Skeletal muscle satellite cell (primary cell): ENCODE results near the gene CRYGS.
"Not testable (repeated sequence)": the region's sequence is repeated elsewhere in the genome, so short reads cannot be mapped to it uniquely, and the experiment has no call there.

Source experiments
- H3K27me3 ChIP-seq: 2 replicates; pipeline ENCODE4 v1.7.0; 2013; ENCODE audit warnings: low read length; ENCODE audit not compliant: control insufficient read depth, insufficient read depth
- H3K36me3 ChIP-seq: 2 replicates; pipeline ENCODE4 v1.7.0; 2013; ENCODE audit warnings: mild to moderate bottlenecking, control low read depth, low read length; ENCODE audit not compliant: insufficient read depth
- H3K4me1 ChIP-seq: 2 replicates; pipeline ENCODE4 v1.7.0; 2013; ENCODE audit warnings: low read length; ENCODE audit not compliant: control insufficient read depth, insufficient read depth
- H3K4me2 ChIP-seq: 2 replicates; pipeline ENCODE4 v1.7.0; 2013; ENCODE audit warnings: mild to moderate bottlenecking, low read length
- H3K4me3 ChIP-seq: 2 replicates; pipeline ENCODE4 v1.7.0; 2013; ENCODE audit warnings: low read length
- H3K9ac ChIP-seq: 2 replicates; pipeline ENCODE4 v1.7.0; 2013; ENCODE audit warnings: mild to moderate bottlenecking, low read depth, low read length, moderate library complexity
- H3K9me3 ChIP-seq: replicated peaks from 2 replicates; pipeline ENCODE4 v1.7.0; 2013; ENCODE audit warnings: mild to moderate bottlenecking, control low read depth, low read length

CRYGS gene

DNA sequence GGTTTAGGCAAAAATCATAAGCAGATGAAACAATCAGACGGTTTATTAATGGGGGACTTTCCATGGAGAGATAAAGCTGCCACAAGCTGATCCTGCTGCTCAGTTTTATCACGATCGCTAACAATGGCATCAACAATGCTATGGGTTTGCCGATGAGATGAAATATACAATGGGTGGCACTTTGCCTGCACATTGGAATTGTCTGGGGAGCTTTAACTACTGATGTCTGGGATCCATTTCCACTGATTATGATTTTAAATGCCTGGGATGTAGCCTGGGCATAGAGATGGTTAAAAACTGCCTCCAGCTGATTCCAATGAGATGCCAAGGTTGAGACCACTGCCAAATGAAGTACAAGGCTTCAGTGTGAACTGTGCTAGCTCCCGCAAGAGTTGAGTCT, 30.8 kb downstream of the CRYGS start:
- no peak overlapping the region for H3K9ac ChIP-seq
- H3K4me2 ChIP-seq = no peak overlapping the region
- H3K9me3 ChIP-seq = peaks cover 5% of the 10 kb centered on the region
- H3K4me3 ChIP-seq = no peak overlapping the region
- H3K27me3 ChIP-seq = peaks cover 55% of the 10 kb centered on the region
- H3K36me3 ChIP-seq = no peaks in the 10 kb centered on the region
- H3K4me1 ChIP-seq = no peaks in the 10 kb centered on the region

DNA sequence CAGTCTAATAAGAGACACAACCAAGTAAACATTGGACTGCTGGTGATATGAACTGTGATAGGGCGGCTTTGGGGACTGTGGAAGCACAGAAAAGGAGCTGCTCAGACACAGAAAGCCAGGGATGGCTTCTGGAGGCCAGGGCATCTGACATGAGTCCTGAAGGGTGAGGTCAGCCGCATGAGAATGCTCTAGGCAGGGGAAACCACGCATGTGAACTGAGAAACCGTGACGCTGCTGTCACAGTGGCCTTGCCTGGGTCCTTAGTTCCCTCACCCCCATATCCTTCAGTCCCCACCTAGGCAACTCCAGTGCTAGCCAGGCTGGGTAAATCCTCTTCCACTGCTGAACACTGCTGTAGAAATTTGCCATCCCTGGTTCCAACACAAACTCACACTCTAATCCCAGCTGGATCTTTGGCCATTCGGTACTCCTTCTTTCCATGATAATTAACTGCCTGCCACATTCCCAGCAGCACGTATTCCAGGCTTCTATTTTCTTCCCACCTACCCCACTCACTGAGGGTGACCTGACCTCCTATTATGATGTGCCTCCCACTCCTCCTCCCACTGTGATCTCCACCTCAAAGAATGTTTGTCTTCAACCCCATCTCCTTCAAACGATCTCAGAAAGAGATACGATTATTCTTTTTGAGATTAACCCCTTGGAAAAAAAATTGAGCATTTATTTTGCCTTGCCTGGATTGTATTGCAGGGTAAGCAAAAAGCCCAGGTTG, 31.4 kb downstream of the CRYGS start:
- Histone ChIP-seq H3K27me3 (peaks cover 55% of the 10 kb centered on the region), H3K4me1 (no peaks in the 10 kb centered on the region), H3K9ac (no peak overlapping the region), H3K4me2 (no peak overlapping the region), H3K4me3 (no peak overlapping the region), H3K36me3 (no peaks in the 10 kb centered on the region), H3K9me3 (peaks cover 5% of the 10 kb centered on the region)

DNA sequence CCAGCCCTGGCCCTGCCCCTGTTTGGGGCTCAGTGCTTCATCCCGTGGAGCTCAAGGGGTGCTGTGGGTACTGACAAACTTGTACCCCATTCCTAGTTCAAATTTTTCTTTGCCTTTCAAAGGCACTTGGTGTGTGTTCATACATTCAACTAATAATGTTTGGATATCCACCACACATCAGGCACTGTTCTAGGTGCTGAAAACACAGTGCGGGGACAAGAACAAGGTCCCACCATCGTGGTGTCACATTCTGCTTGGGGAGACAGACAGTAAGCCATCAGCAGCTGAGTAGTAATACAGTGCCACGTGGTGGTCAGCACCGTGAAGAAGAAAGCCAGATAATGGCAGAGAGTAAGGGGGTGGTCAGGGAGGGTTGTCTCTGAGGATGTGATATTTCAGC, 32.5 kb downstream of the CRYGS start:
- H3K9ac ChIP-seq = no peak overlapping the region
- no peaks in the 10 kb centered on the region for H3K36me3 ChIP-seq
- no peaks in the 10 kb centered on the region for H3K4me1 ChIP-seq
- no peak overlapping the region for H3K4me3 ChIP-seq
- peaks cover 2% of the 10 kb centered on the region for H3K9me3 ChIP-seq
- no peak overlapping the region for H3K4me2 ChIP-seq
- H3K27me3 ChIP-seq = peaks cover 55% of the 10 kb centered on the region

DNA sequence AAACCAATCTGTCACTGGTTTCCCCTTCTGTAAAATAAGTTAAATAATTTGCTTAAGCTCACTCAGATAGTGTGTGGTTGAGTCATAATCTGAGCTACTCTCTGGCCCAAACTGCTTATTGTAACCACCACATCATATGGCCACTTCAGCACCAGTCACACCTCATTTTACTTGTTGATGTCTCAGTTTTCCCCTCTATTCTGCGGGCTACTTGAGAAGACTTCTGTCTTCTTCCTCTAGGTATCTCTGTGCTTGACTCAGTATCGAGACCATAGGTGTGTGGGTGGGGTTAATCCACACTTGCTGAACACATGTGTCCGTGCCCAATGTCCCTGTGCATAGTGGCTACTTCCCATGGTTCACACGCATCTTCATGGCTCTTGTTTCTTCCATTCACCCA, 32.9 kb downstream of the CRYGS start:
- no peaks in the 10 kb centered on the region for H3K4me1 ChIP-seq
- no peak overlapping the region for H3K9ac ChIP-seq
- peaks cover 58% of the 10 kb centered on the region for H3K27me3 ChIP-seq
- no peaks in the 10 kb centered on the region for H3K9me3 ChIP-seq
- H3K4me2 ChIP-seq = no peak overlapping the region
- no peaks in the 10 kb centered on the region for H3K36me3 ChIP-seq
- H3K4me3 ChIP-seq = no peak overlapping the region

DNA sequence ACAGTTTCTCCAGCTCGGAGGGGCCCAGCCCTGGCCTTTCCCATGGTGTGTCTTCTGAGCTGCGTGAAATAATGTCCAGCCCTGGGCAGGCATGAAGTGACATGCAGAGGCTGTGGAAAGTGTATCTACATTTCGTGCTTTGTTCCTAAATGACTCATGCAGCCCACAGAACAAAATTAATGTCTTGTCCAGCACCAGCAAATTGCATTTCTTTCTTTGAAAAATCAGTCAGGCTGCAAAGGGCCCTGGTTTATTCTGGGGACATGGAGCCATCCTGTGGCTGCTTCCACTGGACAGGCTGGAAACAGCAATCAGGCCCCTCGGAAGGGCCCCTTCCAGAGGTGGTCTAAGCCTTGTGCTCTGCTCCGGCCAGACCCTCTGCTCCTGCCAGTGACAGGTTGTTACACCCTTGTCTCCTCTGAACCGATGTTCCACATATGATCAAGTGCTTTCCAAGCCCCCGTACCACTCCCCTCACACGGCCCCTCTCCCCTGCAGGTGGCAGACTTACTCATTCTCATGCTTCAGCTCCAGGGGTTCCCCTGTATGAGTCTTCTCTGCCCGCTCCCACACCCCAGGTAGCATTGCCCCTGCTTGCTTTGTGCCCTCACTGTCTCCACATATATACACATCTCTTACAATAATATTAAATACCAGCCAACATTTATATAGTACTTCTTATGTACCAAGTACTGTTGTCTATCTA, 33.7 kb downstream of the CRYGS start:
- no peak overlapping the region for H3K4me2 ChIP-seq
- H3K9me3 ChIP-seq = no peaks in the 10 kb centered on the region
- H3K4me1 ChIP-seq = no peaks in the 10 kb centered on the region
- no peak overlapping the region for H3K9ac ChIP-seq
- H3K36me3 ChIP-seq = no peaks in the 10 kb centered on the region
- H3K27me3 ChIP-seq = peaks cover 61% of the 10 kb centered on the region
- no peak overlapping the region for H3K4me3 ChIP-seq

DNA sequence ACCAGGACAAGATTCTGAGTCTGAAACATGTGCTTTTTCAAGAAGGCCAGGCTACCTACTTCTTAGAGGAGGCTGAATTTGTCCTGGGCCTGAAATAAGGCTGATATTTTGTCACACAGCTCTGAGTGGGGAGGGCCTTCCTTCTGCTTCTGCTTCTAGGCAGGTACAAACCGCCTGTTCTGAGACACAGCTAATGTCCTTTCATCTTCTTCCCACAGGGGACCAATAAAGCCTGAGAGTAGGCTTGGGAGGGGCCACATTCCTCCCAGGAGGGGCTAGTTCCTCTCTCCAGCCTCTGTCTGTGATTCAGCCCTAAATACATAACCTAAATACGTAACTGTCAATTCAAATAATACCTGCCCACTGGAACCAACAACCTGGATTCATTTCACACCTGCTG, 34.8 kb downstream of the CRYGS start:
- Histone ChIP-seq H3K36me3 (no peaks in the 10 kb centered on the region), H3K4me1 (no peaks in the 10 kb centered on the region), H3K4me2 (no peak overlapping the region), H3K9ac (no peak overlapping the region), H3K9me3 (no peaks in the 10 kb centered on the region), H3K4me3 (no peak overlapping the region), H3K27me3 (peaks cover 50% of the 10 kb centered on the region)

DNA sequence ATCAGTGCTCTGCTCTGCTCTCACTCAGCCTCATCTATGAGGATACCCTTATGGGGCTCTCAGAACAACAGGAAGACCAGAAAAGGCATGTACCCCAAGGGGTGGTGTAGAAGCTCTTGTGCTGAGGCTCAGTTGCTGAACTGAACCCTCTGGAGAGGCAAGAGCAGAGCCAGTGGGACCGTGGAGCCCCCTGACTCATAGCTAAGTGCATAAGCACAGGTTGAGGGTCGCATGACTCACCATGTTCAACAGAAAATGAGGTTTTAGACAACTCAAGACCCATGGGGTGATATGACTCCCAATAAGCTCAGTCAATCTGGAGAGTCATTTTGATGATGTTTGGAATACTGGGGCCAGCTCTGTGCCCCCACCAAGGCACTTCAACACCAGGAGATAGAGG, 37.3 kb downstream of the CRYGS start:
- no peaks in the 10 kb centered on the region for H3K9me3 ChIP-seq
- no peak overlapping the region for H3K4me2 ChIP-seq
- no peak overlapping the region for H3K4me3 ChIP-seq
- no peak overlapping the region for H3K9ac ChIP-seq
- no peaks in the 10 kb centered on the region for H3K4me1 ChIP-seq
- H3K27me3 ChIP-seq = peaks cover 52% of the 10 kb centered on the region
- H3K36me3 ChIP-seq = no peaks in the 10 kb centered on the region

DNA sequence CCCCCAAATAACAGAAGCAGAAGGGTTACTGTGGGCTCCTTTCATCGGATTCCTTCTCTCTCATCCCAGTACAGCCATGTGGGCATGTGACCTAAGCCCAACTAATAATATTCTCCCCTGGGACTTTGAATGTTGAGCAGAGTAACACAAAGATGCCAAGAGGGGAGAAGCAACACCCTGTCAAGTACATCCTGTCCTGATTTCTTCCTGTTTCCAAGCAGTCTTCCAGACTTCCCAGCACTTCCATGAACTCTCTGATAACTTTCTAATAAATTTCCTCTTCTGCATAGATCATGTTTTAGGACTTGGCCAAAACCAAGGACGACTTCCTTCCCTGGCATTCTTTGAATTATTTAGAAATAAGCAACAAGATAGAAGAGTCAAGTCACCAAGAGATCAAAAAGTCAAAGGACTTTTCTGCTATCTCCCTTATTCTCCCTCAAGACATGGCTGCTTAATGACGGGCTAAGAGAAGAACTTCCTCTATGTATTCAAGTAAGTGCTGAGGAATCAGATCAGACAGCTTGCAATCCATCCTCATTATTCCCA, 37.9 kb downstream of the CRYGS start:
- H3K27me3 ChIP-seq = peaks cover 48% of the 10 kb centered on the region
- no peaks in the 10 kb centered on the region for H3K4me1 ChIP-seq
- H3K9me3 ChIP-seq = no peaks in the 10 kb centered on the region
- H3K36me3 ChIP-seq = no peaks in the 10 kb centered on the region
- no peak overlapping the region for H3K4me3 ChIP-seq
- H3K4me2 ChIP-seq = no peak overlapping the region
- no peak overlapping the region for H3K9ac ChIP-seq

DNA sequence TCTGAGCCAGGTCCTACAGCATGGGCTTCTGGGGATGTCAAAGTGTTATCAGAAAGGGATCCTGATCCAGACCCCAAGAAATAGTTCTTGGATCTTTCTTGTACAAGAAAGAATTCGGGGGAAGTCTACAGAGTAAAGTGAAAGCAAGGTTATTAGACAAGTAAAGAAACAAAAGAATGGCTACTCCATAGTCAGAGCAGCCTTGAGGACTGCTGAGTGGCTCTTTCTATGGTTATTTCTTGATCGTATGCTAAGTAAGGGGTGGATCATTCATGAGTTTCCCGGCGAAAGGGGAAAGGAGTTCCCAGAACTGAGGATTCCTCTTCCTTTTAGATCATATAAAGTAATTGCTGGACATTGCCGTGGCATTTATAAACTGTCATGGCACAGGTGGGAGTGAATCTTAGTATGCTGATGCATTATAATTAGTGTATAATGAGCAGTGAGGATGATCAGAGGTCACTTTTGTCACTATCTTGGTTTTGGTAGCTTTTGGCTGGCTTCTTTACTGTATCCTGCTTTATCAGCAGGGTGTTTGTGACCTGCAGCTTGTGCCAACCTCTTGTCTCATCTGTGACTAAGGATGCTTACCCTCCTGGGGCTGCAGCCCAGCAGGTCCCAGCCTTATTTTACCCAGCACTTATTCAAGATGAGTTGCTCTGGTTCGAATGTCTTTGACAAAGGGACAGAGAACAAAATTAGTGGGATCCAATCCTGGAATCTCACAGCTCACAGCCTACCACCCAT, 41.0 kb downstream of the CRYGS start:
- Histone ChIP-seq H3K27me3 (peaks cover 32% of the 10 kb centered on the region), H3K36me3 (no peaks in the 10 kb centered on the region), H3K9me3 (no peaks in the 10 kb centered on the region), H3K4me1 (no peaks in the 10 kb centered on the region), H3K4me3 (no peak overlapping the region), H3K4me2 (no peak overlapping the region), H3K9ac (no peak overlapping the region)

DNA sequence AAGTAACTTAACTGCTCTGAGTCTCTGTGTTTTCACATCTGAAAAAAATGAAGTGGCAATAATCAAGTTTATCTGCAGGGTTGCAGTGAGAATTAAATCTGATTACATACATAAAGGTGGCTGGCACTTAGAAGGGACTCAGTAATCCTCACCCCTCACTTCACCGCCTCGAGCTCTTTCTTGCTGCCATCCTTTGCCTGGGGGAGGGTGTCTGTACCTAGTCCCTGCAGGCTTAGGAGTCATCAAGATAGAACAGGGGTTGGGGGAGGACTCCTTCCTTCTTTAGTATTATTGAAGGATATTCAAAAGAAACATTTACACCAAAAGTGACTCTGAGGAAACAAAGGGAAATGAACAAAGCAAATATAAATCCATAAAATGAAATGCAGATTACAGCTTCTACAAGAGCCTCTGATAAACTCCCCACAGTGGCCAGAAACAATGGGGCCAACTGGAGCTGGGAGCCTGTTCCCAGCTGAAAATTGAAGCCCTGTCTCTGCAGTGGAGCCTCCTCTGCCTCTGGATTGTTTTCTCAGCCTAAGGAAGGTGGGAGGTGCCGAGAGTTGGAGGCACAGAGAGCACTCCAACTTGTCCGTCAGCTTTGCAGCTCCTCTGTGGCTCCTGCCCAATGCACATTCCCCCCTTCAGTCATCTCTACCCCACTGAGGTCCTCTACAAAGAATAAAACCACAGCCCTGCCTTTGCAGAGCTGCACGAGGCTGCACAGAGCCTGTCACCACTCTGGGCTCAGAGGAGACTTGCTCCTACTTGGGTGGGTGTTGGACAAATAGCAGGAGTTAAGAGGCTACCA, 41.8 kb downstream of the CRYGS start:
- no peak overlapping the region for H3K4me2 ChIP-seq
- H3K4me1 ChIP-seq = no peaks in the 10 kb centered on the region
- H3K4me3 ChIP-seq = no peak overlapping the region
- peaks cover 32% of the 10 kb centered on the region for H3K27me3 ChIP-seq
- no peaks in the 10 kb centered on the region for H3K36me3 ChIP-seq
- no peak overlapping the region for H3K9ac ChIP-seq
- H3K9me3 ChIP-seq = no peaks in the 10 kb centered on the region

DNA sequence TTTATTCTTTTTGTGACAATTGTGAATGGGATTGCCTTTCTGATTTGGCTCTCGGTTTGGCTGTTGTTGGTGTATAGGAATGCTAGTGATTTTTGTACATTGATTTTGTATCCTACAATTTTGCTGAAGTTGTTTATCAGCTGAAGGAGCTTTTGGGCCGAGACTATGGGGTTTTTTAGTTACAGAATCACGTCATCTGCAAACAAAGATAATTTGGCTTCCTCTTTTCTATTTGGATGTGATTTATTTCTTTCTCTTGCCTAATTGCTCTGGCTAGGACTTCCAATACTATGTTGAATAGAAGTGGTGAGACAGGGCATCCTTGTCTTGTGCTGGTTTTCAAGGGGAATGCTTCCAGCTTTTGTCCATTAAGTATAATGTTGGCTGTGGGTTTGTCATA, 44.2 kb downstream of the CRYGS start:
- not testable (repeated sequence) for H3K9me3 ChIP-seq, H3K4me3 ChIP-seq, H3K4me2 ChIP-seq, H3K36me3 ChIP-seq, H3K9ac ChIP-seq, H3K4me1 ChIP-seq
- H3K27me3 ChIP-seq = peaks cover 39% of the 10 kb centered on the region
